Liver (tissue), 3 donors: ENCODE measurements around the gene SHD.

Experiments used
- CTCF ChIP-seq: fragments of 150-350 bp; IDR thresholded peaks from 2 replicates; pipeline ENCODE4 v1.5.1; 2017; ENCODE audit warnings: improper control_type of control experiment, low read depth, low read length; ENCODE audit not compliant: missing input control
- GABPA ChIP-seq, 2 donors: IDR thresholded peaks in 1 of 2; conservative IDR thresholded peaks in 1 of 2; 2 replicates each; pipeline ENCODE4 v1.6.1; 2016; ENCODE audit warnings: antibody characterized with exemption in 2 of 2, mild to moderate bottlenecking in 1 of 2, moderate library complexity in 1 of 2
- MAX ChIP-seq: IDR thresholded peaks from 2 replicates; pipeline ENCODE4 v1.6.1; 2016; ENCODE audit warnings: antibody characterized with exemption
- TAF1 ChIP-seq: conservative IDR thresholded peaks from 2 replicates; pipeline ENCODE4 v1.6.1; 2016; ENCODE audit warnings: antibody characterized with exemption, mild to moderate bottlenecking
- YY1 ChIP-seq: IDR thresholded peaks from 2 replicates; pipeline ENCODE4 v1.6.1; 2016; ENCODE audit warnings: antibody characterized with exemption, mild to moderate bottlenecking
- donor health status: healthy.
- donor health status: healthy.

DNA sequence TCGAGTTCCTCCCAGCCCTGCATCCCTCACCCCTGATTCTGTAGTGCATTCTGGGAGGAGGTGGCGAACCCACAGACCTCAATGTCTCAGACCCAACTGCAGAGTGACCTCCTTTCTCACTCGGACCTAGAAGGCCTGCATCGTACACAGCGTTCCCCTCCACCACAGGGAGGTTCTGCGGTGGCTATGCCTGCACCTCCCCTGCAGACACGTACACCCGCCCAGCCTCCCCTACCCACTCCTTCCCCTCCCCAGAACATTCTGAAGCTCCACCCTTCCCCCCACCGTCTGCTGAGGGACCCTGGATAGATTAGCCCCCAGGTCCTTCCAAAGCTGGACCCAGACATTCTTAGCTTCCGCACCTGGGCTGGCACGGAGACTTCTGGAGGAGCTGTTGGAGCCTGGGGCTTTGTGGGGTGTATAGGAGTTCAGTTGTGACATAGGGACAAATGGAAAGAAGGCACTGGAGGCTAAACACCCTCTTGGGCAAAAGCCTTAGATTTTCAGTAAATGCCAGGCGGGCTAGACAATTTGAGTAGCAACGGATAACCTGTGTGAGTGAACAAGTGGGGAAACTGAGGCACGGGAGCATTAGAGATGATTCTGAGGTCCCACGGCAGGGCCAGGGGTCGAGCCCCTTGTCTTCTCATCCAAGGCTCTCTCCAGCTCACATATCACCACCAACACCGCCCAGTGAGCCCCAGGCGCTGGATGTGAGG is 24.9 kb downstream of the SHD start:
- TF ChIP-seq CTCF (no peak), YY1 (no peak), MAX (no peak), TAF1 (no peak), GABPA (IDR thresholded peaks at IDR 0.05 in 1 of 2, conservative IDR thresholded peaks at IDR 0.05 in 1 of 2) (no peak)
